Activated CD4-positive, alpha-beta T cell treated with anti-CD3 and anti-CD28 coated beads, Interleukin-2, amount 10 ng/mL, durations not matched to agents 7 days and 5 days (primary cell): Measurements from ENCODE around the gene DRAP1. TPM values are rescaled to one million over a fixed set of nuclear protein-coding genes. Genes with fewer than 3 reads are reported as not detected.
A peak's percentile ranks its signal among the peaks of the same experiment; 100 is the strongest.

Experiments
- CTCF ChIA-PET: fragments of 350-600 bp; sonication (Branson Sonifier 250); formaldehyde crosslinking; loops from one replicate; lab custom pipeline; 2021; ENCODE audit warnings: antibody characterized with exemption; lab: Charles Lee
- POLR2A ChIA-PET: fragments of 350-600 bp; sonication (Branson Sonifier 250); formaldehyde crosslinking; loops from one replicate; lab custom pipeline; 2021; ENCODE audit warnings: antibody characterized with exemption; lab: Charles Lee
- DNase-seq: peaks from one replicate; pipeline ENCODE4 v3.0.0-alpha.2; 2020
- H3K27ac Mint-ChIP-seq: one replicate; pipeline ENCODE4 v1.8.0; 2021; ENCODE audit warnings: mild to moderate bottlenecking, moderate library complexity, mixed read lengths
- H3K27me3 Mint-ChIP-seq: one replicate; pipeline ENCODE4 v1.8.0; 2021; ENCODE audit warnings: mixed read lengths
- H3K36me3 Mint-ChIP-seq: one replicate; pipeline ENCODE4 v1.8.0; 2021; ENCODE audit warnings: low read depth, mixed read lengths
- H3K4me1 Mint-ChIP-seq: one replicate; pipeline ENCODE4 v1.8.0; 2021; ENCODE audit warnings: mixed read lengths
- H3K4me3 Mint-ChIP-seq: one replicate; pipeline ENCODE4 v1.8.0; 2021; ENCODE audit warnings: mild to moderate bottlenecking, moderate library complexity, mixed read lengths
- H3K9me3 Mint-ChIP-seq: one replicate; pipeline ENCODE4 v1.8.0; 2021; ENCODE audit warnings: mixed read lengths
- total RNA-seq, 2 experiments: library from RNA; stranded (reverse); gene quantifications; one replicate each; pipeline ENCODE4 v1.2.3, GENCODE V29; 2021

Gene DRAP1
- total RNA-seq, 2 experiments from 2014 or later = 190 to 218 TPM

GRCh38 chr11:65960824-65961266 is 41.6 kb downstream of the DRAP1 start:
- peak overlapping the region; percentile 96 for H3K27ac Mint-ChIP-seq
- peaks cover 56% of the 10 kb centered on the region for H3K4me1 Mint-ChIP-seq
- CTCF ChIA-PET = interaction anchor here (0.7 to 8.2 kb wide), 5 partner anchors 25 to 107 kb away, joined by 3 to 40 read pairs (median 4); partner anchors contain the start of genes CCDC85B, FIBP and MUS81

GRCh38 chr11:65961267-65962140 is 42.3 kb downstream of the DRAP1 start, which contains the start of gene SART1:
TSS of gene SART1 (plus strand) at chr11:65961734. CDS start at chr11:65961781, 47 bp downstream.
- no peaks in the 10 kb centered on the region for H3K27me3 Mint-ChIP-seq
- peak within 1 kb of the TSS; percentile 93 for H3K4me3 Mint-ChIP-seq
- H3K36me3 Mint-ChIP-seq = peaks cover 30% of the 10 kb centered on the region
- ChIA-PET POLR2A (no interaction called here), CTCF (interaction anchor here (1.0 to 8.2 kb wide), 5 partner anchors 25 to 181 kb away, joined by 3 to 40 read pairs (median 4); partner anchors contain the start of genes AP5B1, CCDC85B, FIBP and MUS81)
- peak within 1 kb of the TSS; percentile 96 for H3K27ac Mint-ChIP-seq
- H3K4me1 Mint-ChIP-seq = peaks cover 51% of the 10 kb centered on the region
- no peaks in the 10 kb centered on the region for H3K9me3 Mint-ChIP-seq
- DNase-seq = peak; percentile 97

More at GRCh38 chr11:65960824-65961266, 41.6 kb downstream of the DRAP1 start:
- Mint-ChIP-seq H3K27me3 (no peaks in the 10 kb centered on the region), H3K9me3 (no peaks in the 10 kb centered on the region), H3K4me3 (peak overlapping the region; percentile 93), H3K36me3 (peaks cover 25% of the 10 kb centered on the region)
- POLR2A ChIA-PET = no interaction called here
- DNase-seq = no peak

- no peak for DNase-seq
- H3K4me3 Mint-ChIP-seq = peak overlapping the region; percentile 93
- CTCF ChIA-PET = interaction anchor here (1.1 to 8.2 kb wide), 2 partner anchors 72 to 182 kb away, joined by 3 to 40 read pairs; partner anchors contain the start of genes AP5B1, CCDC85B and FIBP
These were observed 42.9 kb downstream of the DRAP1 start for GRCh38 chr11:65962141-65962564.

GRCh38 chr11:65964906-65965305 is 45.7 kb downstream of the DRAP1 start:
- peaks cover 37% of the 10 kb centered on the region for H3K4me1 Mint-ChIP-seq
- peaks cover 54% of the 10 kb centered on the region for H3K36me3 Mint-ChIP-seq
- H3K9me3 Mint-ChIP-seq = no peaks in the 10 kb centered on the region
- DNase-seq = no peak
- H3K4me3 Mint-ChIP-seq = no peak overlapping the region
- no peak overlapping the region for H3K27ac Mint-ChIP-seq
- CTCF ChIA-PET = interaction anchor here (0.8 to 1.4 kb wide), 3 partner anchors 9 to 76 kb away, joined by 4 to 6 read pairs (median 4); partner anchors contain the start of gene FIBP
- no peaks in the 10 kb centered on the region for H3K27me3 Mint-ChIP-seq
- POLR2A ChIA-PET = no interaction called here

More at GRCh38 chr11:65962141-65962564, 42.9 kb downstream of the DRAP1 start:
- Mint-ChIP-seq H3K36me3 (peaks cover 35% of the 10 kb centered on the region), H3K9me3 (no peaks in the 10 kb centered on the region), H3K27ac (peak overlapping the region; percentile 96), H3K27me3 (no peaks in the 10 kb centered on the region), H3K4me1 (peaks cover 45% of the 10 kb centered on the region)
- POLR2A ChIA-PET = no interaction called here

GRCh38 chr11:65965986-65966762 is 46.9 kb downstream of the DRAP1 start:
- CTCF ChIA-PET = interaction anchor here (1.1 to 1.6 kb wide), 5 partner anchors 7 to 107 kb away, joined by 3 to 4 read pairs (median 4); partner anchors contain the start of gene FIBP
- no peaks in the 10 kb centered on the region for H3K27me3 Mint-ChIP-seq

GRCh38 chr11:65967329-65967934 is 48.2 kb downstream of the DRAP1 start:
- DNase-seq = no peak
- Mint-ChIP-seq H3K4me1 (peaks cover 28% of the 10 kb centered on the region), H3K9me3 (no peaks in the 10 kb centered on the region), H3K27ac (no peak overlapping the region), H3K36me3 (peaks cover 65% of the 10 kb centered on the region), H3K4me3 (no peak overlapping the region), H3K27me3 (no peaks in the 10 kb centered on the region)
- ChIA-PET POLR2A (no interaction called here), CTCF (interaction anchor here (0.6 to 1.6 kb wide), 2 partner anchors 93 to 108 kb away, joined by 3 to 4 read pairs; no protein-coding TSS in a partner anchor)

More at GRCh38 chr11:65965986-65966762, 46.9 kb downstream of the DRAP1 start:
- DNase-seq = no peak
- Mint-ChIP-seq H3K27ac (peak overlapping the region; percentile 64), H3K9me3 (no peaks in the 10 kb centered on the region), H3K36me3 (peaks cover 60% of the 10 kb centered on the region), H3K4me3 (no peak overlapping the region), H3K4me1 (peaks cover 31% of the 10 kb centered on the region)
- POLR2A ChIA-PET = no interaction called here

GRCh38 chr11:65968600-65969482 is 49.6 kb downstream of the DRAP1 start:
- Mint-ChIP-seq H3K36me3 (peaks cover 69% of the 10 kb centered on the region), H3K27ac (no peak overlapping the region), H3K27me3 (no peaks in the 10 kb centered on the region), H3K9me3 (no peaks in the 10 kb centered on the region), H3K4me3 (no peak overlapping the region), H3K4me1 (peaks cover 15% of the 10 kb centered on the region)
- ChIA-PET CTCF (interaction anchor here (1.2 kb wide), 1 partner anchor 79 kb away, joined by 4 read pairs; the partner anchor contains the start of gene CCDC85B), POLR2A (no interaction called here)
- no peak for DNase-seq

Other genes starting within 250 kb of the DRAP1 start
- gene KAT5, start 207.2 kb upstream of the DRAP1 start, total RNA-seq = 10 to 100 TPM; 60.8 to 72.3 TPM
- gene RNASEH2C, start 198.6 kb upstream of the DRAP1 start, total RNA-seq = 10 to 100 TPM; 74.9 to 86.3 TPM
- gene AP5B1, start 138.4 kb upstream of the DRAP1 start, total RNA-seq = 10 to 100 TPM; 17.4 to 20.2 TPM
- not detected for gene OVOL1, start 132.4 kb upstream of the DRAP1 start, total RNA-seq
- gene SNX32, start 85.5 kb upstream of the DRAP1 start, total RNA-seq = 1 to 10 TPM; 2.1 to 2.2 TPM
- gene CFL1, start 61.2 kb upstream of the DRAP1 start, total RNA-seq = 1,000 to 10,000 TPM; 1,543 to 1,707 TPM
- 100 to 1,000 TPM in 1 of 2 experiments, 10 to 100 TPM in 1; 96.6 to 108 TPM for gene MUS81, start 59.0 kb upstream of the DRAP1 start, total RNA-seq
- 1 to 10 TPM; 9.0 to 9.7 TPM for gene EFEMP2, start 46.6 kb upstream of the DRAP1 start, total RNA-seq
- gene CTSW, start 39.6 kb upstream of the DRAP1 start, total RNA-seq = 10 to 100 TPM; 22.9 to 23.6 TPM
- gene FIBP, start 31.0 kb upstream of the DRAP1 start, total RNA-seq = 100 to 1,000 TPM in 1 of 2 experiments, 10 to 100 TPM in 1; 94.7 to 112 TPM
- gene CCDC85B, start 28.8 kb upstream of the DRAP1 start, total RNA-seq = 10 to 100 TPM; 39.4 to 56.7 TPM
- 1 to 10 TPM; 1.7 to 2.0 TPM for gene FOSL1, start 19.0 kb upstream of the DRAP1 start, total RNA-seq
- gene C11orf68, start 364 bp upstream of the DRAP1 start, total RNA-seq = 10 to 100 TPM; 32.7 to 36.3 TPM
- gene TSGA10IP, start 26.1 kb downstream of the DRAP1 start, total RNA-seq = not detected
- 10 to 100 TPM; 79.6 to 81.7 TPM for gene SART1, start 42.3 kb downstream of the DRAP1 start, total RNA-seq
- 10 to 100 TPM; 50.4 to 54.4 TPM for gene EIF1AD, start 82.7 kb downstream of the DRAP1 start, total RNA-seq
- 100 to 1,000 TPM; 223 to 236 TPM for gene BANF1, start 83.1 kb downstream of the DRAP1 start, total RNA-seq
- gene CST6, start 92.6 kb downstream of the DRAP1 start, total RNA-seq = not detected
- not detected for gene CATSPER1, start 107.1 kb downstream of the DRAP1 start, total RNA-seq
- not detected for gene GAL3ST3, start 129.7 kb downstream of the DRAP1 start, total RNA-seq
- 100 to 1,000 TPM; 217 to 223 TPM for gene SF3B2, start 132.9 kb downstream of the DRAP1 start, total RNA-seq
- 100 to 1,000 TPM; 109 TPM for gene PACS1, start 150.8 kb downstream of the DRAP1 start, total RNA-seq